ENCODE measurements around the gene GCG. TPM values are rescaled to one million over a fixed set of nuclear protein-coding genes. Genes with fewer than 3 reads are reported as not detected.

GCG gene
- total RNA-seq, 1 donor from 2014 or later: 128 TPM

DNA sequence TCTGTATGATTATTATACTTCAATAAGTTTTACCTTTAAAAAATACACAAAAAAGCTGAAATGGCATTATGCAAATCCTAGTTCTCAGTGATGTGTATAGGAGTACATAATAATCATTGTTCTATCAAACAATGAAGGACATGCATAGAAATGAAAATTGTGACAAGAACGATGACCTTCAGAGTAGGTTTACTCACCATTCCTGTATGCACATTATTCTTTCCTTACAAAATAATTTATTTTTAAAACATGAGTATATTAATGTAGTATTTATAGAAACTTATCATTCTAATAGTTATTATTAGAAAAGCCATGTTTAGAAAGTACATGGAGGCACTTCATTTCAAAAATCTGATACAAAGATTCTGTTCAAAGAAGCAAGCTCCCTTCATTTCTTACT is 45.3 kb downstream of the GCG start:
- H3K4me3 Mint-ChIP-seq (ENCODE audit: low read depth): no peak overlapping the region
- TF ChIP-seq, protein P1, sequence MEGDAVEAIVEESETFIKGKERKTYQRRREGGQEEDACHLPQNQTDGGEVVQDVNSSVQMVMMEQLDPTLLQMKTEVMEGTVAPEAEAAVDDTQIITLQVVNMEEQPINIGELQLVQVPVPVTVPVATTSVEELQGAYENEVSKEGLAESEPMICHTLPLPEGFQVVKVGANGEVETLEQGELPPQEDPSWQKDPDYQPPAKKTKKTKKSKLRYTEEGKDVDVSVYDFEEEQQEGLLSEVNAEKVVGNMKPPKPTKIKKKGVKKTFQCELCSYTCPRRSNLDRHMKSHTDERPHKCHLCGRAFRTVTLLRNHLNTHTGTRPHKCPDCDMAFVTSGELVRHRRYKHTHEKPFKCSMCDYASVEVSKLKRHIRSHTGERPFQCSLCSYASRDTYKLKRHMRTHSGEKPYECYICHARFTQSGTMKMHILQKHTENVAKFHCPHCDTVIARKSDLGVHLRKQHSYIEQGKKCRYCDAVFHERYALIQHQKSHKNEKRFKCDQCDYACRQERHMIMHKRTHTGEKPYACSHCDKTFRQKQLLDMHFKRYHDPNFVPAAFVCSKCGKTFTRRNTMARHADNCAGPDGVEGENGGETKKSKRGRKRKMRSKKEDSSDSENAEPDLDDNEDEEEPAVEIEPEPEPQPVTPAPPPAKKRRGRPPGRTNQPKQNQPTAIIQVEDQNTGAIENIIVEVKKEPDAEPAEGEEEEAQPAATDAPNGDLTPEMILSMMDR (IDR thresholded peaks at IDR 0.05; ENCODE audit: unreplicated experiment): no peak
- H3K27me3 Mint-ChIP-seq: peaks cover 12% of the 10 kb centered on the region
- no peak overlapping the region for H3K27ac Mint-ChIP-seq
- DNase-seq (ENCODE audit: low spot score, unreplicated experiment): no peak
- H3K9me3 Mint-ChIP-seq (ENCODE audit: low read depth): no peaks in the 10 kb centered on the region
- peaks cover 15% of the 10 kb centered on the region for H3K4me1 Mint-ChIP-seq (ENCODE audit: low read depth)
- H3K36me3 Mint-ChIP-seq (ENCODE audit: insufficient read depth): no peaks in the 10 kb centered on the region

DNA sequence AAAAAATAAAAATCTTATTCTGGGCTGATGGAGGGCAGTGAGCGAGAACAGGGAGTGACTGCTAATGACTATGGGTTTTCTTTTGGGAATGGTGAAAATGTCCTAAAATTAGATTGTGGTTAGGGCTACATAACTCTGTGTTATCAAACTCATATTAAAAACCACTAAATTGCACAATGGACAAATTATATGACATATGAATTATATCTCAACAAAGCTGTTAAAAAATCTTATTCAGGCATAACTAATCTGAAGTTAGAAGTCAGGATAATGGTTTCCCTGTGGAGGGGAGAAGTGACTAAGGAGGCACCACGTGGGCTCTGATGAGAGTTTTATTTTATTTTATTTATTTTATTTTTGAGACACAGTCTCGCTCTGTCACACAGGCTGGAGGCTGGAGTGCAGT is 45.9 kb downstream of the GCG start:
- no peaks in the 10 kb centered on the region for H3K36me3 Mint-ChIP-seq (ENCODE audit: insufficient read depth)
- TF ChIP-seq, protein P1 (IDR thresholded peaks at IDR 0.05; ENCODE audit: unreplicated experiment): no peak
- H3K4me1 Mint-ChIP-seq (ENCODE audit: low read depth): peaks cover 15% of the 10 kb centered on the region
- DNase-seq (ENCODE audit: low spot score, unreplicated experiment): no peak
- H3K27me3 Mint-ChIP-seq: peaks cover 14% of the 10 kb centered on the region
- H3K27ac Mint-ChIP-seq: no peak overlapping the region
- H3K4me3 Mint-ChIP-seq (ENCODE audit: low read depth): no peak overlapping the region
- H3K9me3 Mint-ChIP-seq (ENCODE audit: low read depth): no peaks in the 10 kb centered on the region

DNA sequence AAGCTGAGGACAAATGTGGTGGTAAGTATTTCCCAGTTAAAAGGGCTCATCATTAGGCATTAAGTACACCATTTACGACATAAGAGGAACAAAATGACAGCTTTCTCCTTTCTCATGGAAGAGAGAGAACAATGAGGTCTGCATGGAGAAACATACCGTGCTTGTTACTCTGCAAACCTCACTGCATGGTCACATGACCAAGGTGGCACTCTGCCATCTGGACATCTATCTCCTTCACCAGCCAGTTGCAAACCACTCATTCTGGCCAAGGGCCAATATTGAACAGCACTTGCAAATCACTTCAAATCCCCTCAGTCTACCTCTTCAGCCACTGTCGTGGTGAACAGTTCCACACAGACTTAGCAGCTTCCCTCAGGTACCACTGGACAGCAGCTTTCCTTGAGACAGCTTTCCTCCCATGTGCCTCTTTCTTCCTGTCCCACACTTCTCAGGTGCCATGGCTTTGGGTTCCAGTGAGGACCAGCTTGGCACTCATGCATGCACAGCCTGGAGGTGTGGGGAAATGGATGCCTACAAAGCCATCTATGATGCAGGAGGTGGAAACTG is 48.5 kb downstream of the GCG start:
- H3K4me1 Mint-ChIP-seq (ENCODE audit: low read depth): peaks cover 11% of the 10 kb centered on the region
- no peaks in the 10 kb centered on the region for H3K9me3 Mint-ChIP-seq (ENCODE audit: low read depth)
- H3K4me3 Mint-ChIP-seq (ENCODE audit: low read depth): no peak overlapping the region
- no peak overlapping the region for H3K27ac Mint-ChIP-seq
- no peak for DNase-seq (ENCODE audit: low spot score, unreplicated experiment)
- TF ChIP-seq, protein P1 (IDR thresholded peaks at IDR 0.05; ENCODE audit: unreplicated experiment): no peak
- no peaks in the 10 kb centered on the region for H3K36me3 Mint-ChIP-seq (ENCODE audit: insufficient read depth)
- peaks cover 16% of the 10 kb centered on the region for H3K27me3 Mint-ChIP-seq

DNA sequence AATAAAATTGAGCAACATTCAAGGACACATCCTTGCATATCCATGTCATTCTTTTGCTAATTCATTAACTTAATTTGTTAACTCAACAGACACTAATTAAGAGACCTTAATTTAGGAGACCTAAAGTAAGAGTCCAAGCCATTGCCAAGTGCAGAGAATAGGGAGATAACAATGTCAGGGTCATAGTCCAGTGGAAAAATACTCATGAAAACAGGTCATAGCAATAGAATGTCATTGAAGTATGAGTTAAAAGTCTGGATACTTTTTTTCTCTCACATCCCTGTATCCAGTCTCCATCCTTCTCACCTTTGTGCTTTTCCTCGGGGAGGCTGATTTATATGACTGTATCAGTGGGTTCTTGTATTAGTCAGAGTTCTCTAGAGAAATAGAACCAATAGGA is 51.5 kb downstream of the GCG start:
- no peaks in the 10 kb centered on the region for H3K9me3 Mint-ChIP-seq (ENCODE audit: low read depth)
- H3K4me1 Mint-ChIP-seq (ENCODE audit: low read depth): peaks cover 3% of the 10 kb centered on the region
- H3K27ac Mint-ChIP-seq: no peak overlapping the region
- TF ChIP-seq, protein P1 (IDR thresholded peaks at IDR 0.05; ENCODE audit: unreplicated experiment): no peak
- peaks cover 23% of the 10 kb centered on the region for H3K27me3 Mint-ChIP-seq
- no peak for DNase-seq (ENCODE audit: low spot score, unreplicated experiment)
- H3K36me3 Mint-ChIP-seq (ENCODE audit: insufficient read depth): no peaks in the 10 kb centered on the region
- no peak overlapping the region for H3K4me3 Mint-ChIP-seq (ENCODE audit: low read depth)

DNA sequence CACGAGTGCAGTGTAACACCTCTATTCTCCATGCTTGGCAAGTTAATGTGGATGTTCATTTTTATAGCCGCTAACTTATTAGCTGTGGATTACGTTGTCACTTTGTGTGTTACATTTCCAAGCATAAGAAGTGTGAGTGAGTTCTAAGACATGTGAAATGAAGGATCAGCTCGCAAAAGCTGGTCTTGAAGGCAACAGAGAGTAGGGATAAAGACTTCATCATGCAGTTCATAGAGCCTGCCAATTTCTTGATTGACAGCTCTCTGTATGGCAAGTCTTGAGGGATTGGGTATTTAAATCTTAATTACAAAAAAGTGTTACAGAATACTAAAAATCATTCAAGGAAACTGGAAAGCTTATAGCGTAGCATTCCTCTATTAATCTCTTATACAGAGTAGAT is 52.2 kb downstream of the GCG start:
- no peak for DNase-seq (ENCODE audit: low spot score, unreplicated experiment)
- TF ChIP-seq, protein P1 (IDR thresholded peaks at IDR 0.05; ENCODE audit: unreplicated experiment): no peak
- peaks cover 23% of the 10 kb centered on the region for H3K27me3 Mint-ChIP-seq
- H3K27ac Mint-ChIP-seq: no peak overlapping the region
- H3K9me3 Mint-ChIP-seq (ENCODE audit: low read depth): no peaks in the 10 kb centered on the region
- no peaks in the 10 kb centered on the region for H3K36me3 Mint-ChIP-seq (ENCODE audit: insufficient read depth)
- H3K4me1 Mint-ChIP-seq (ENCODE audit: low read depth): peaks cover 3% of the 10 kb centered on the region
- no peak overlapping the region for H3K4me3 Mint-ChIP-seq (ENCODE audit: low read depth)

Other genes starting within 250 kb of the GCG start
- 3.2 and 3.3 TPM in 2 replicates for gene DPP4, start 78.0 kb downstream of the GCG start, total RNA-seq
- not detected in 2 replicates for gene FAP, start 91.2 kb upstream of the GCG start, total RNA-seq
- 6.6 and 6.8 TPM in 2 replicates for gene IFIH1, start 166.4 kb upstream of the GCG start, total RNA-seq
- 92.6 and 113 TPM in 2 replicates for gene GCA, start 191.9 kb upstream of the GCG start, total RNA-seq

Data from progenitor cell of endocrine pancreas (in vitro differentiated cells).